Keratinocyte (primary cell): ENCODE measurements around the gene DNAAF5. TPM values are rescaled to one million over a fixed set of nuclear protein-coding genes. Genes with fewer than 3 reads are reported as not detected.

Experiments used
- DNase-seq: peaks from one replicate; pipeline ENCODE4 v3.0.0-alpha.2; 2011; ENCODE audit warnings: low read depth, missing footprints, low spot score
- FAIRE-seq: peaks from 2 replicates; lab custom pipeline; 2011; peaks lifted over from hg19 to GRCh38; lab: Jason Lieb, UNC
- H2AFZ ChIP-seq: 2 replicates; pipeline ENCODE4 v1.6.0; 2012; ENCODE audit warnings: low read length, control low read depth, inconsistent platforms; ENCODE audit not compliant: control insufficient read depth
- H3K27ac ChIP-seq: 2 replicates; pipeline ENCODE4 v1.5.1; 2011; ENCODE audit warnings: low read length; ENCODE audit not compliant: control insufficient read depth, insufficient read depth
- H3K27me3 ChIP-seq: 3 replicates; pipeline ENCODE4 v1.6.0; 2011; ENCODE audit warnings: low read length; ENCODE audit not compliant: control insufficient read depth, insufficient read depth; ENCODE audit errors: extremely low read depth
- H3K36me3 ChIP-seq, 2 experiments: 2 replicates in 1 of 2; 3 replicates in 1 of 2; pipeline ENCODE4 v1.5.1; 2011; ENCODE audit warnings: low read length in 2 of 2, mild to moderate bottlenecking in 1 of 2; ENCODE audit not compliant: control insufficient read depth in 2 of 2, insufficient read depth in 2 of 2; ENCODE audit errors: extremely low read depth in 1 of 2
- H3K4me1 ChIP-seq: 3 replicates; pipeline ENCODE4 v1.5.1; 2011; ENCODE audit warnings: low read length; ENCODE audit not compliant: control insufficient read depth, insufficient read depth; ENCODE audit errors: extremely low read depth
- H3K4me2 ChIP-seq: 3 replicates; pipeline ENCODE4 v1.6.0; 2011; ENCODE audit warnings: low read depth, low read length; ENCODE audit not compliant: control insufficient read depth, insufficient read depth; ENCODE audit errors: extremely low read depth
- H3K4me3 ChIP-seq, 3 experiments: fragments of 200-600 bp in 1 of 3; sonication (generic) in 1 of 3; 2 replicates in 2 of 3; 3 replicates in 1 of 3; pipeline ENCODE4 v1.5.1; 2011 to 2016; ENCODE audit warnings: low read length in 3 of 3, mild to moderate bottlenecking in 3 of 3, control low read depth in 2 of 3, inconsistent platforms in 1 of 3, low read depth in 1 of 3, mixed read lengths in 1 of 3, mixed run types in 1 of 3, moderate library complexity in 1 of 3; ENCODE audit not compliant: control insufficient read depth in 2 of 3, insufficient read depth in 2 of 3; ENCODE audit errors: extremely low read depth in 1 of 3
- H3K79me2 ChIP-seq: 2 replicates; pipeline ENCODE4 v1.6.0; 2012; ENCODE audit warnings: low read length; ENCODE audit not compliant: control insufficient read depth, insufficient read depth
- H3K9ac ChIP-seq: 3 replicates; pipeline ENCODE4 v1.6.0; 2011; ENCODE audit warnings: low read length; ENCODE audit not compliant: control insufficient read depth, insufficient read depth; ENCODE audit errors: extremely low read depth
- H3K9me1 ChIP-seq: 3 replicates; pipeline ENCODE4 v1.6.0; 2011; ENCODE audit warnings: low read length; ENCODE audit not compliant: control insufficient read depth, insufficient read depth; ENCODE audit errors: extremely low read depth
- H3K9me3 ChIP-seq: 2 replicates; pipeline ENCODE4 v1.5.1; 2012; ENCODE audit warnings: low read depth, low read length; ENCODE audit not compliant: control insufficient read depth
- H4K20me1 ChIP-seq: 3 replicates; pipeline ENCODE4 v1.6.0; 2011; ENCODE audit warnings: low read length; ENCODE audit not compliant: control insufficient read depth, insufficient read depth; ENCODE audit errors: extremely low read depth
- EZH2 ChIP-seq: IDR thresholded peaks from one replicate; pipeline ENCODE4 v1.6.1; 2012; ENCODE audit warnings: inconsistent platforms, mild to moderate bottlenecking, low read length, moderate library complexity
- dilution Hi-C: fragments of 300-500 bp; cut with MboI; formaldehyde crosslinking; loops from one replicate; pipeline ENCODE4 v1.7.0; 2020; ENCODE audit warnings: low sequenced_read_pairs; ENCODE audit not compliant: extremely low pct_ligation_motif_present
- polyA plus RNA-seq, 5 experiments: library from polyadenylated mRNA; depleted of rRNA in 3 of 5; stranded (reverse) in 3 of 5; stranded (forward) in 1 of 5; unstranded in 1 of 5; fragments of >200 nt; gene quantifications; 1 replicate in 1 of 5; 2 replicates in 3 of 5; 3 replicates in 1 of 5; pipeline versions ENCODE4 v1.2.1 to v1.2.3, GENCODE V29; 2011 to 2012; ENCODE audit warnings: missing spikeins in 2 of 5, low read depth in 1 of 5, low replicate concordance in 1 of 5
- TF ChIP-seq, protein P1 (sequence below), 3 experiments: IDR thresholded peaks in 1 of 3; conservative IDR thresholded peaks in 1 of 3; optimal IDR thresholded peaks in 1 of 3; 2 replicates in 2 of 3; 3 replicates in 1 of 3; pipeline versions ENCODE3 to v1.5.1; 2011; ENCODE audit warnings: low read length in 3 of 3, mild to moderate bottlenecking in 3 of 3, moderate library complexity in 2 of 3, control low read depth in 1 of 3, inconsistent platforms in 1 of 3; ENCODE audit not compliant: insufficient read depth in 2 of 3; ENCODE audit errors: extremely low read depth in 1 of 3

The DNAAF5 gene
- polyA plus RNA-seq, 1 donor (not counting 4 experiments of a cell fraction or from before 2014, with no cell fraction given), result 16.3 TPM

DNA sequence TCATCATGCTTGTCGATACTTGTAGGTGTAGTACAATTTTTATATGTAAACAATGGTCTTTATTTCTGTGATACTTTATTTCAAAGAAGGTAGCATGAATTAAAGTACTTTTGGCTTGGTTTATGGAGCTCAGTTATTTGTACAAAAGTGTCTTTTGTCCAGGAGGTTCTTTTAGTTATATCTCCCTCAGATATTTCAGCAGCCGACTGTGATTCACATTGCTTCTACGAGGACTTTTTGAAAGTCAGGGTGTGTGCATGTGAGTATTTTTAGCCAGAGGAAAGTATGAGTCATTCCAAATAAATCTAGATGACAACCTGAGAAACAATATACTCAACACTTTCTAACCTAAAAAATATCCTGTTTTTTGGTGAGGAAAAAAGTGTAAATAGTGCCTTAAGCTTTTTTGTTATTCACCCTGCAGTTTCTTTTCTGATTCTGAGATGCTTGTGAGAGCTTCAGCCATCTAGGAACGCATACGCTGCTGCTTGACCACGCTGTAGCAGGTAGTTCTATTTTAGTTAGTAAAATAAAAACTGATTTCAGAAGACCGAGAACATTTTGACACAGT is 105.2 kb downstream of the DNAAF5 start:
- Histone ChIP-seq H3K79me2 (peaks cover 54% of the 10 kb centered on the region), H4K20me1 (no peaks in the 10 kb centered on the region), H3K9me3 (no peaks in the 10 kb centered on the region), H3K4me2 (peak overlapping the region; percentile 81), H3K9me1 (no peaks in the 10 kb centered on the region), H3K4me1 (peaks cover 62% of the 10 kb centered on the region), H3K27me3 (no peaks in the 10 kb centered on the region), H3K27ac (peak overlapping the region; percentile 100), H3K4me3 (peak overlapping the region in 2 of 3 experiments; percentile 54 to 67), H3K9ac (peak overlapping the region; percentile 97), H2AFZ (no peak overlapping the region), H3K36me3 (peaks cover 0 to 8% of the 10 kb centered on the region in 2 experiments)
- dilution Hi-C loops, result no loop called here
- TF ChIP-seq, protein P1, sequence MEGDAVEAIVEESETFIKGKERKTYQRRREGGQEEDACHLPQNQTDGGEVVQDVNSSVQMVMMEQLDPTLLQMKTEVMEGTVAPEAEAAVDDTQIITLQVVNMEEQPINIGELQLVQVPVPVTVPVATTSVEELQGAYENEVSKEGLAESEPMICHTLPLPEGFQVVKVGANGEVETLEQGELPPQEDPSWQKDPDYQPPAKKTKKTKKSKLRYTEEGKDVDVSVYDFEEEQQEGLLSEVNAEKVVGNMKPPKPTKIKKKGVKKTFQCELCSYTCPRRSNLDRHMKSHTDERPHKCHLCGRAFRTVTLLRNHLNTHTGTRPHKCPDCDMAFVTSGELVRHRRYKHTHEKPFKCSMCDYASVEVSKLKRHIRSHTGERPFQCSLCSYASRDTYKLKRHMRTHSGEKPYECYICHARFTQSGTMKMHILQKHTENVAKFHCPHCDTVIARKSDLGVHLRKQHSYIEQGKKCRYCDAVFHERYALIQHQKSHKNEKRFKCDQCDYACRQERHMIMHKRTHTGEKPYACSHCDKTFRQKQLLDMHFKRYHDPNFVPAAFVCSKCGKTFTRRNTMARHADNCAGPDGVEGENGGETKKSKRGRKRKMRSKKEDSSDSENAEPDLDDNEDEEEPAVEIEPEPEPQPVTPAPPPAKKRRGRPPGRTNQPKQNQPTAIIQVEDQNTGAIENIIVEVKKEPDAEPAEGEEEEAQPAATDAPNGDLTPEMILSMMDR (optimal IDR thresholded peaks at IDR 0.05 in 1 of 3, IDR thresholded peaks at IDR 0.05 in 1 of 3, conservative IDR thresholded peaks at IDR 0.05 in 1 of 3; ENCODE audit: extremely low read depth in 1 of 3, insufficient read depth in 2 of 3, low read length in 3 of 3), result no peak
- no peak for TF ChIP-seq EZH2
- DNase-seq (peak; percentile 90), FAIRE-seq (peak; percentile 78)

- Histone ChIP-seq H3K9ac (peak within 1 kb of the TSS; percentile 97), H3K9me1 (no peaks in the 10 kb centered on the region), H3K4me1 (peaks cover 69% of the 10 kb centered on the region), H3K4me3 (peak within 1 kb of the TSS in 2 of 3 experiments; percentile 54 to 67), H3K9me3 (no peaks in the 10 kb centered on the region), H3K79me2 (peaks cover 54% of the 10 kb centered on the region), H3K36me3 (peaks cover 0 to 10% of the 10 kb centered on the region in 2 experiments), H2AFZ (no peak within 1 kb of the TSS), H4K20me1 (no peaks in the 10 kb centered on the region), H3K27me3 (no peaks in the 10 kb centered on the region), H3K27ac (peak within 1 kb of the TSS; percentile 100), H3K4me2 (peak within 1 kb of the TSS; percentile 81)
- peak; percentile 95 for DNase-seq
- dilution Hi-C loops, result no loop called here
- TF ChIP-seq EZH2, result no peak
- TF ChIP-seq, protein P1 (optimal IDR thresholded peaks at IDR 0.05 in 1 of 3, IDR thresholded peaks at IDR 0.05 in 1 of 3, conservative IDR thresholded peaks at IDR 0.05 in 1 of 3; ENCODE audit: extremely low read depth in 1 of 3, insufficient read depth in 2 of 3, low read length in 3 of 3), result no peak
- FAIRE-seq, result peak; percentile 81
Measured at GRCh38 chr7:832167-832967, 105.9 kb downstream of the DNAAF5 start, which contains the start of gene SUN1. TSS of gene SUN1 (plus strand) at chr7:832476. CDS start at chr7:832525, 49 bp downstream.
